ENCODE results near the gene TBC1D7. TPM values are rescaled to one million over a fixed set of nuclear protein-coding genes. Genes with fewer than 3 reads are reported as not detected.

The TBC1D7 gene
- polyA plus RNA-seq, 1 experiment: 18.6 TPM

DNA sequence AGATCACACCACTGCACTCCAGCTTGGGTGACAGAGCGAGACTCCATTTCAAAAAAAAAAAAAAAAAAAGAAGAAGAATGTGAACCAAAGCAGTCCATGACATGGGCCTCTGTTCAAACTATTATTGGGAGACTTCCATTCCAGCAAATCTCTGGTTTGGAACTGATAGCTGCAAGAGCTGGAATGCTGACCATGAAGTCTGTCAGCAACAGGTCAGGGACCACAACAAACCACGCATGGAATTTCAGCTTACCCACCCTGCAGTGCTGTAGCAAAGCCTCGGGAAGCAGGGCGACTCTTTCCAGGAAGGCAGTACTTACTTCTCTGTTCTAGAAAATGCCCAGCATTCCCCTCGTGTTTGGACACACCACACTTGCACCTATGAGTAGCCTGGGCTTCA is 34.1 kb upstream of the TBC1D7 start:
- ChIA-PET CTCF (interaction anchor here (1.0 kb wide), 1 partner anchor 11 kb away, joined by 5 read pairs; no protein-coding TSS in a partner anchor), POLR2A (no interaction called here)
- Histone ChIP-seq H3K36me3 (ENCODE audit: control insufficient read depth, insufficient read depth, low read length) (no peaks in the 10 kb centered on the region), H3K4me3 (ENCODE audit: low read depth, low read length) (no peak overlapping the region), H3K27me3 (ENCODE audit: control insufficient read depth, insufficient read depth, low read length) (no peaks in the 10 kb centered on the region)
- DNase-seq (ENCODE audit: low read depth): no peak
- TF ChIP-seq, protein P1, sequence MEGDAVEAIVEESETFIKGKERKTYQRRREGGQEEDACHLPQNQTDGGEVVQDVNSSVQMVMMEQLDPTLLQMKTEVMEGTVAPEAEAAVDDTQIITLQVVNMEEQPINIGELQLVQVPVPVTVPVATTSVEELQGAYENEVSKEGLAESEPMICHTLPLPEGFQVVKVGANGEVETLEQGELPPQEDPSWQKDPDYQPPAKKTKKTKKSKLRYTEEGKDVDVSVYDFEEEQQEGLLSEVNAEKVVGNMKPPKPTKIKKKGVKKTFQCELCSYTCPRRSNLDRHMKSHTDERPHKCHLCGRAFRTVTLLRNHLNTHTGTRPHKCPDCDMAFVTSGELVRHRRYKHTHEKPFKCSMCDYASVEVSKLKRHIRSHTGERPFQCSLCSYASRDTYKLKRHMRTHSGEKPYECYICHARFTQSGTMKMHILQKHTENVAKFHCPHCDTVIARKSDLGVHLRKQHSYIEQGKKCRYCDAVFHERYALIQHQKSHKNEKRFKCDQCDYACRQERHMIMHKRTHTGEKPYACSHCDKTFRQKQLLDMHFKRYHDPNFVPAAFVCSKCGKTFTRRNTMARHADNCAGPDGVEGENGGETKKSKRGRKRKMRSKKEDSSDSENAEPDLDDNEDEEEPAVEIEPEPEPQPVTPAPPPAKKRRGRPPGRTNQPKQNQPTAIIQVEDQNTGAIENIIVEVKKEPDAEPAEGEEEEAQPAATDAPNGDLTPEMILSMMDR (IDR thresholded peaks at IDR 0.05; ENCODE audit: insufficient read depth, low read depth, low read length): no peak

DNA sequence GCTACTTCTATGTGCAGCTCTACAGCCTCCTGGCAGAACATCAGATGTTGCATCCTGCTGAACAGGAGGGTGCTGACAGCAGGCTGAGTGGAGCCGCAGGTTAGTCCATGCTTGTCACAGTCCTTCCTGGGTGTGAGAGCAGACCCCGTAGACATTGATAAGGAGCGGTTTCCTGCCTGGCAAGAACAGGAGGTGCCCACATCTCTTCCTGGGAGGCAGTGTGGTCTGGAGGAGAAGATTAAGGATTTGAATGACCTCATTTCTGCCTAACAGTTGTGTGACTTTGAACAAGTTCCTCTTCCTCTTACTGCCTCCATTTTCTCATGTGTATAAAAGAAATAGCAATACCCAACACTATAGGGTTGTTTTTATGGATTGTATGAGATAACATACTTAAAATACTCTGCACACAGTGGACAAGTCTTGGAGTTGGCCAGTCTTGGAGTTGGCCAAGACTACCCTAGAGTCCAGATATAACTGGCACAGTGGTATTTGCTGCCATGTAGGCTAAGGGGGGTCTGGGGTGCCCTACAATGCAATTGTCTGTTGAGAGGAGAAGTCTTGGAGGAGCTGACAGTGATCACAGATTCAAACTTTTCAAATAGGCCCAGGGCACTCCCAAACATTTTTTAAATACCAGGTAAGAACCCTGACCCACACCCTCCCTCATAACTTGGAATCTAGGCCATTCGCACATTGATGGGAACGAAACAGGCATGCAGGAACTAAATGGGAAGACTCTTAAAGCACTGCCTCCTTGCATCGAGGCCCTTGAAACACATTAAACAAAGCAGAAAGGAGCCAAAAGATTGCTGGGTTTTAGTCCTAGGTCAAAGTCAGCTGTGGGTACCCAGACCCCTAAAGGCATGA is 32.6 kb upstream of the TBC1D7 start:
- no peak overlapping the region for H3K4me3 ChIP-seq (ENCODE audit: low read depth, low read length)
- H3K27me3 ChIP-seq (ENCODE audit: control insufficient read depth, insufficient read depth, low read length): no peaks in the 10 kb centered on the region
- DNase-seq (ENCODE audit: low read depth): no peak
- POLR2A ChIA-PET: no interaction called here
- H3K36me3 ChIP-seq (ENCODE audit: control insufficient read depth, insufficient read depth, low read length): no peaks in the 10 kb centered on the region
- CTCF ChIA-PET: interaction anchor here (1.5 kb wide), 1 partner anchor 214 kb away, joined by 3 read pairs; no protein-coding TSS in a partner anchor
- TF ChIP-seq, protein P1 (IDR thresholded peaks at IDR 0.05; ENCODE audit: insufficient read depth, low read depth, low read length): no peak

DNA sequence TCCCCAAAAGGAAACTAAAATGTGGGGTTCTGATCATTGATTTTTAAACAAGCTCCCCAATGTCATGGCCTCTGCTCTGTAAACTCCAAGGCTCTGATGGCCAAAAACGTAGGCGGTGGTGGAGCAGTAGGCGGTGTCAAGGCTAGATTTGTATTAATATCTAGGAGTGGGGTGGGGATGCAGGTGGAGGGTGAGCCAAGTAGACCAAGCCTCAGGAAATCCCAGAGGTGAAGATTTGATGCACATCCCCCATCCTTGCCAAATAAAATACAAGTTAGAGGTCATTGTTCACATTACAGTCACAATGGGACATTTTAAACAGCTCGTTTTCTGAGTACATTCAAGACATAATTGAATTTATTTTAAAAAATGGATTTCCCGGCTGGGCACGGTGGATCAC is 30.9 kb upstream of the TBC1D7 start:
- CTCF ChIA-PET: no interaction called here
- POLR2A ChIA-PET: no interaction called here

DNA sequence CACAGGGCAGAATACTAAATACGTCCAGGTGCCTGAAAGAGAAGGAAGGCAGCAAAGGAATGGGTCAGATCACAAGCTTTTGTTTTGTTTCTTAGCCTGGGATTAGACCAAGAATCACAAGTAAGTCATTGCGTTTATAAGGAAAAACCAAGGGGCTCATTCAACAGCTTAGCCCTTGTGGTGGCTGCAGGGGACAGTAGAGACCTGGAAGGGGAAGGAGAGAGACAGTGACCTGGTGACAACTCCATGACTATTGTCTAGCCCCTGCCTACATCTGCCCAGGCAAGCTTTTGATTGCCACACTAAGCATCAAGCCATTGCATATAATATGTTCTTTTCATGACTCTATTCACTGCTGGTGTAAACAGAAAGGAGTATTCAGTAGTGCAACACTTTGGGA is 30.2 kb upstream of the TBC1D7 start:
- Histone ChIP-seq H3K4me3 (ENCODE audit: low read depth, low read length) (no peak overlapping the region), H3K36me3 (ENCODE audit: control insufficient read depth, insufficient read depth, low read length) (no peaks in the 10 kb centered on the region), H3K27me3 (ENCODE audit: control insufficient read depth, insufficient read depth, low read length) (no peaks in the 10 kb centered on the region)
- ChIA-PET POLR2A (no interaction called here), CTCF (interaction anchor here (0.6 kb wide), 2 partner anchors 75 to 125 kb away, joined by 3 read pairs; no protein-coding TSS in a partner anchor)
- TF ChIP-seq, protein P1 (IDR thresholded peaks at IDR 0.05; ENCODE audit: insufficient read depth, low read depth, low read length): no peak
- DNase-seq (ENCODE audit: low read depth): no peak

More for the DNA sequence above, 30.9 kb upstream of the TBC1D7 start:
- no peak for DNase-seq (ENCODE audit: low read depth)
- TF ChIP-seq, protein P1 (IDR thresholded peaks at IDR 0.05; ENCODE audit: insufficient read depth, low read depth, low read length): no peak
- Histone ChIP-seq H3K4me3 (ENCODE audit: low read depth, low read length) (no peak overlapping the region), H3K27me3 (ENCODE audit: control insufficient read depth, insufficient read depth, low read length) (no peaks in the 10 kb centered on the region), H3K36me3 (ENCODE audit: control insufficient read depth, insufficient read depth, low read length) (no peaks in the 10 kb centered on the region)

DNA sequence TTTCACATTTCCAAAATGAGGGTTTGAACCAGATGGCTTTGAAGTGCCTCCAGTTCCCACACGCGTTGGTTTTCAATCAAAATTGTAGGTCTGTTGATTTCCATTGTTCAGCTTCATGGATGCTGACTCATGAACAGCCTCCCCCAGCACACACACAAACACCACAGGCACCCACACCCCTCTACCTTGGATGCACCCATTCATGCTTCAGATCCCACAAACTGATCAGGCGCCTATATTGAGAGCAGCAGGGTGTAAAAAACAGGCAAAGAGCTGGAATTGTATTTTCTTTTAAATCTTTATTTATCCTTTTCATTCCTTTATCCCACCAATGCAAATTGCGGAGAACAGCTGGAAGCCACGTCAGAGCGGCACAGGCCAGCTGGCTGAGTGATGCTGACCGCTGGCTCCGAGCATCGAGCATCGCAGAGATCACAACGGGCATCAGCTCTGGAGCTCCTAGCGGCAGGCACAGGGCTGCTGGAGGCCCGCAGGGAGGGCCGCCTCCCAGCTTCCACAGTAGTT is 29.3 kb upstream of the TBC1D7 start:
- TF ChIP-seq, protein P1 (IDR thresholded peaks at IDR 0.05; ENCODE audit: insufficient read depth, low read depth, low read length): no peak
- POLR2A ChIA-PET: no interaction called here
- H3K36me3 ChIP-seq (ENCODE audit: control insufficient read depth, insufficient read depth, low read length): no peaks in the 10 kb centered on the region
- CTCF ChIA-PET: interaction anchor here (0.6 kb wide), 1 partner anchor 126 kb away, joined by 3 read pairs; no protein-coding TSS in a partner anchor
- DNase-seq (ENCODE audit: low read depth): no peak
- H3K4me3 ChIP-seq (ENCODE audit: low read depth, low read length): no peak overlapping the region
- H3K27me3 ChIP-seq (ENCODE audit: control insufficient read depth, insufficient read depth, low read length): no peaks in the 10 kb centered on the region

Data from BJ (cell line).